Activated CD4-positive, alpha-beta T cell treated with anti-CD3 and anti-CD28 coated beads for 4 hours (primary cell): ENCODE data around the gene MRPL4.

ENCODE experiments used
- DNase-seq, 2 donors: peaks; one replicate each; pipeline ENCODE4 v3.0.0-alpha.2; 2020

Gene MRPL4

GRCh38 chr19:10251792-10252694, at the start of gene MRPL4:
TSS of gene MRPL4 (plus strand) at chr19:10252214. CDS start at chr19:10252254, 40 bp downstream.
- peak; percentile 95 to 96 for DNase-seq

- no peak for DNase-seq
Observed at GRCh38 chr19:10203686-10204085, 48.3 kb upstream of the MRPL4 start.

- DNase-seq = no peak
Observed at GRCh38 chr19:10205636-10206035, 46.4 kb upstream of the MRPL4 start.

GRCh38 chr19:10206226-10206885, 45.7 kb upstream of the MRPL4 start:
- no peak for DNase-seq

- DNase-seq = no peak
Observed at GRCh38 chr19:10207026-10207425, 45.0 kb upstream of the MRPL4 start.

GRCh38 chr19:10209315-10209714, 42.7 kb upstream of the MRPL4 start:
- DNase-seq = no peak

- no peak for DNase-seq
Observed at GRCh38 chr19:10211061-10211460, 41.0 kb upstream of the MRPL4 start.

GRCh38 chr19:10211691-10212090, 40.3 kb upstream of the MRPL4 start:
- DNase-seq = no peak

GRCh38 chr19:10214784-10215183, 37.2 kb upstream of the MRPL4 start:
- no peak for DNase-seq

GRCh38 chr19:10217085-10217484, 34.9 kb upstream of the MRPL4 start:
- no peak for DNase-seq

- peak; percentile 27 to 30 for DNase-seq
Observed at GRCh38 chr19:10219678-10220077, 32.3 kb upstream of the MRPL4 start.

- DNase-seq = no peak
Observed at GRCh38 chr19:10220695-10221094, 31.3 kb upstream of the MRPL4 start.

GRCh38 chr19:10222201-10222890, 29.7 kb upstream of the MRPL4 start:
- no peak for DNase-seq

GRCh38 chr19:10223488-10224213, 28.4 kb upstream of the MRPL4 start:
- DNase-seq = no peak

- DNase-seq = no peak
Observed at GRCh38 chr19:10224337-10224736, 27.7 kb upstream of the MRPL4 start.

- no peak for DNase-seq
Observed at GRCh38 chr19:10226021-10226375, 26.0 kb upstream of the MRPL4 start.

GRCh38 chr19:10226376-10227025, 25.5 kb upstream of the MRPL4 start:
- no peak for DNase-seq

- DNase-seq = no peak
Observed at GRCh38 chr19:10227026-10227971, 24.7 kb upstream of the MRPL4 start.

GRCh38 chr19:10228393-10228792, 23.6 kb upstream of the MRPL4 start:
- DNase-seq = no peak

GRCh38 chr19:10228920-10229319, 23.1 kb upstream of the MRPL4 start:
- DNase-seq = peak; percentile 26 to 43

GRCh38 chr19:10230173-10230860, 21.7 kb upstream of the MRPL4 start:
- peak; percentile 85 to 89 for DNase-seq
